AG10803 (cell line): Measurements from ENCODE around the gene GNG2.

Source experiments
- DNase-seq: peaks from one replicate; pipeline ENCODE4 v3.0.0; 2010; ENCODE audit warnings: low read depth
- H3K4me3 ChIP-seq: 2 replicates; pipeline ENCODE4 v1.5.1; 2011; ENCODE audit warnings: mild to moderate bottlenecking, low read length, control low read depth
- CTCF ChIP-seq: conservative IDR thresholded peaks from 2 replicates; pipeline ENCODE4 v1.5.1; 2011; ENCODE audit warnings: mild to moderate bottlenecking, low read length, control low read depth, inconsistent platforms

The GNG2 gene

GRCh38 chr14:51951656-51952055 is 91.2 kb downstream of the GNG2 start:
- H3K4me3 ChIP-seq: no peak overlapping the region
- no peak for DNase-seq
- TF ChIP-seq CTCF: no peak

GRCh38 chr14:51954031-51954430 is 93.6 kb downstream of the GNG2 start:
- no peak overlapping the region for H3K4me3 ChIP-seq
- TF ChIP-seq CTCF: no peak
- no peak for DNase-seq

- no peak overlapping the region for H3K4me3 ChIP-seq
- no peak for DNase-seq
- TF ChIP-seq CTCF: no peak
Measured at GRCh38 chr14:51954657-51955056, 94.2 kb downstream of the GNG2 start.

- no peak overlapping the region for H3K4me3 ChIP-seq
- DNase-seq: peak; percentile 48
- no peak for TF ChIP-seq CTCF
Measured at GRCh38 chr14:51957950-51958349, 97.5 kb downstream of the GNG2 start.

- no peak for TF ChIP-seq CTCF
- H3K4me3 ChIP-seq: no peak overlapping the region
- no peak for DNase-seq
Measured at GRCh38 chr14:51959928-51960327, 99.5 kb downstream of the GNG2 start.

GRCh38 chr14:51960866-51961265 is 100.5 kb downstream of the GNG2 start:
- TF ChIP-seq CTCF: no peak
- H3K4me3 ChIP-seq: no peak overlapping the region
- DNase-seq: no peak

- DNase-seq: peak; percentile 21
- TF ChIP-seq CTCF: no peak
- H3K4me3 ChIP-seq: no peak overlapping the region
Measured at GRCh38 chr14:51962711-51963110, 102.3 kb downstream of the GNG2 start.
